ENCODE data around the gene ROR2.

DNA sequence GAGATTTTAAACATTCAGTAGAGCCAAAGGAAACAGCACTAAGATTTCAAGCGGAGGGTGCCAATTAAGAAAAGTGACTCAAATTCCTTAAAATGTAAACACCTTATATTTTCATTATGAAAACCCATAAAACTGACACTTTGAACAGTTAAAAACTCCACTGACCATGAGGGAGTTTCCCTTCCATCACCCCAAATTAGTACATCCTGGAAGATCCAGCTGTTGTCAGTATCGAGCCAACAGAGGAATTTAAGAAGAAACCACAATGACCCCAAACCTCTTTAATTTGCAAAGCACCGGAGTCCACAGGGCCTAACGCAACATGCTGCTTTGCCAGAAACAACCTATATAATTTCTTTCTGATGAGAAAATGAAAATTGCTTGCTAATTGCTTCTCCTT is 41.3 kb downstream of the ROR2 start:
- TF ChIP-seq, protein P1, sequence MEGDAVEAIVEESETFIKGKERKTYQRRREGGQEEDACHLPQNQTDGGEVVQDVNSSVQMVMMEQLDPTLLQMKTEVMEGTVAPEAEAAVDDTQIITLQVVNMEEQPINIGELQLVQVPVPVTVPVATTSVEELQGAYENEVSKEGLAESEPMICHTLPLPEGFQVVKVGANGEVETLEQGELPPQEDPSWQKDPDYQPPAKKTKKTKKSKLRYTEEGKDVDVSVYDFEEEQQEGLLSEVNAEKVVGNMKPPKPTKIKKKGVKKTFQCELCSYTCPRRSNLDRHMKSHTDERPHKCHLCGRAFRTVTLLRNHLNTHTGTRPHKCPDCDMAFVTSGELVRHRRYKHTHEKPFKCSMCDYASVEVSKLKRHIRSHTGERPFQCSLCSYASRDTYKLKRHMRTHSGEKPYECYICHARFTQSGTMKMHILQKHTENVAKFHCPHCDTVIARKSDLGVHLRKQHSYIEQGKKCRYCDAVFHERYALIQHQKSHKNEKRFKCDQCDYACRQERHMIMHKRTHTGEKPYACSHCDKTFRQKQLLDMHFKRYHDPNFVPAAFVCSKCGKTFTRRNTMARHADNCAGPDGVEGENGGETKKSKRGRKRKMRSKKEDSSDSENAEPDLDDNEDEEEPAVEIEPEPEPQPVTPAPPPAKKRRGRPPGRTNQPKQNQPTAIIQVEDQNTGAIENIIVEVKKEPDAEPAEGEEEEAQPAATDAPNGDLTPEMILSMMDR (IDR thresholded peaks at IDR 0.05), result no peak
- TF ChIP-seq POLR2AphosphoS5 (IDR thresholded peaks at IDR 0.05) (no peak), POLR2A (IDR thresholded peaks at IDR 0.05) (no peak)
